ENCODE data around the gene MMS19.

GRCh38 chr10:97511711-97512440 is 13.7 kb upstream of the MMS19 start:
- TF ChIP-seq CTCF (IDR thresholded peaks at IDR 0.05) (no peak), POLR2A (IDR thresholded peaks at IDR 0.05) (no peak)
